HFF-Myc (cell line): ENCODE results near the gene KLHL18.

Experiments used
- DNase-seq: peaks from one replicate; pipeline ENCODE4 v3.0.0-alpha.2; 2011; ENCODE audit warnings: low read depth; ENCODE audit errors: extremely low read depth
- H3K4me3 ChIP-seq: replicated peaks from 2 replicates; pipeline ENCODE4 v1.5.1; 2011; ENCODE audit warnings: low read depth, mild to moderate bottlenecking, control low read depth, low read length
- CTCF ChIP-seq: IDR thresholded peaks from 2 replicates; pipeline ENCODE4 v1.5.1; 2012; ENCODE audit warnings: mild to moderate bottlenecking, low read depth, low read length, control low read depth; ENCODE audit errors: missing control alignments

Gene KLHL18

DNA sequence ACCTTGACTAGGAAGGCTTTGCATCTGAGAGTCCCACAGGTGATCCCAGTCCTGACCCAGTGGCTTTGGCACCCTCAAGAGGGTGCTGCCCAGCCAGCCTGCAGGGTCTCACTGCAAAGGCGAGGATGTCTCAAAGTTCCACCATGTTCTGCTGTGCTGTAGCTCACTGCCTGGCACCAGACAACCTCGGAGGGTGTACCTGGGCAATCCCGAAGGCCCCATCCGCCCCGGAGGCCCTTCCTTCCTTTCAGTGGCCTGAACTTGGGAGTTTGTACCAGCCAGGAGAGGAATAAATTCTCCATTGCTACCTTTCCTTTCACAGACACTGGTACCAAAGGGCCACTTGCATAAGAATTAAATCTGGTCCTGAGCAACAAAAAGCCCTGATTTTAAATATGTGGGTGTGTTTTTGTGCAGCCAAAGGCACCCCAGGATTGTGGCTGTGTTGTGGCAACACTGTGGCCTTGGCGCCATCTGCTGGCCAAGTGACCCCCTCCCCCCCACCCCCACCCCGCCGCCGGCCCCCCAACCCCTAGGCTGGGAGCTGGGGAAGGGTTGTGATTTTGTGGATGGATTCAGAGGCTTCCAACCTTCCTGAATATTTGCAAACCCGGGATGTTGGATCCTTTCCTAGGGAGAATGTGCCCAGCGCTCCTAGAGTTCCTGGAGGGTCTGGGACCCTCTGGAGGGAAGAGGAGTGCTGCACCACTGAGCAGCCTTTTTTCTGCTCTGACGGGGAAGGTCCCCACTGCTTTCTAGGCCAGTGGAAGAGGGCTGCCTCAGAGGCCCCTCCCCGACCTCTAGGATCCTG, 88.3 kb downstream of the KLHL18 start:
- peak; percentile 16 for TF ChIP-seq CTCF
- no peak for DNase-seq
- H3K4me3 ChIP-seq = no peak overlapping the region

GRCh38 chr3:47374587-47374986, 91.8 kb downstream of the KLHL18 start:
- DNase-seq = no peak
- no peak for TF ChIP-seq CTCF
- H3K4me3 ChIP-seq = no peak overlapping the region

DNA sequence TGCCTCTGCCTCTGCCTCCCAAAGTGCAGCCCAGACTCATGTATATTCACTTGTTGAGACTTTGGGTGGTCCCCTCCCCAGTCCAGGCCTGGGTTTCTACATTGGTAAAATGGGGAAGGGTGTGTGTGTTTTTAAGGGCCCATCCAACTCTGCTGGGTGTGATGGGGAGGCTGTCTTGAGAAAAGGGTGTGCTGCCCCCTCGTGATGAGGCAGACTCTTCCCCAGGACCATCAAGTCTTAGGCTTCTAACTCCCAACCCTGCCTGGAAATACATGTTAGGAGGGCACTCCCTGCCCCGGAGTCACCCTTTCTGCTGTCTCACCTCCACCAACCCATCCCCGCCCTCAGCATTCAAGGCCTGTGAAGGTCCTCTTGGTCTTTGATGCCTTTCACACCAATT, 93.6 kb downstream of the KLHL18 start:
- TF ChIP-seq CTCF = peak; percentile 9
- H3K4me3 ChIP-seq = no peak overlapping the region
- no peak for DNase-seq

DNA sequence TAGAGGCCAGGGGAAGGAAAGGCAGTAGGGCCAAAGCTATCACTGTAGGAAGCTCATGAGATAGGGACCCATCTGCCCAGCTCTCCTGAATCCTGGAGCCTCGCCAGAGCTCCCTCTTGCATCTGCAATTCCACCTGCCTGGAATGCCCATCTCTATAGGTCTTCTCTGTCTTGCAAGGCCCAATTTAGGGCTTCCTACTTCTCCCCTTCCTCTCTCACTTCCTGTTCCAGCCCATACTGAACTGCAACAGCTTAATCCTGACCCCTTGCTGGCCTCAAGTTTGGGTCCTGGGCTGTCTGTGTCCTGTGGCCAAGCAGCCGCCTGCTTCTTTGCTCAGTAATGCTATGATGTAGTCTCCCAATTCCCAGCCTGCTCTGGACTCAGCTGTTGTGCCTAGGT, 94.4 kb downstream of the KLHL18 start:
- no peak overlapping the region for H3K4me3 ChIP-seq
- TF ChIP-seq CTCF = no peak
- no peak for DNase-seq

DNA sequence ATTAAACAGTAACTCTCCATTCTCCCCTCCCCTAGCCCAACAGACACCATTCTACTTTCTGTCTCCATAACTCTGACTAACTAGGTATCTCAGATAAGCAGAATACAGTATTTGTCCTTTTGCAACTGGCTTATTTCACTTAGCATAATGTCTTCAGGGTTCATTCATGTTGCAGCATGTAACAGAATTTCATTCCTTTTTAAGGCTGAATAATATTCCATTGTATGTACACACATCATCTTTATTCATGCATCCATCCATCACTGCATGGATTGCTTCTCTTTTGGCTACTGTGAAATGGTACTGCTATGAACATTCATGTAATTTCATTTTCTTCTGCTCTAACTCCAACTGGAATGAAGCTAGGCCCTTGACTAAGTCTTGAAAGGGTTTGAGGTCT, 96.1 kb downstream of the KLHL18 start:
- DNase-seq = no peak
- no peak for TF ChIP-seq CTCF
- no peak overlapping the region for H3K4me3 ChIP-seq

- TF ChIP-seq CTCF = no peak
- H3K4me3 ChIP-seq = peak overlapping the region; percentile 91
- DNase-seq = no peak
Measured at GRCh38 chr3:47379411-47379899, 96.7 kb downstream of the KLHL18 start.
